Stimulated activated naive CD8-positive, alpha-beta T cell treated with anti-CD3 and anti-CD28 coated beads, Interleukin-15, amount 100 ng/mL, for 72 hours (primary cell): Measurements from ENCODE around the gene PTPRD.
"Not testable (repeated sequence)": the region's sequence is repeated elsewhere in the genome, so short reads cannot be mapped to it uniquely, and the experiment has no call there.

Experiments
- ATAC-seq: fragments of 150-1000 bp; cut with Tn5 transposase; 2 replicates; pipeline ENCODE4 v1.10.0; 2021; ENCODE audit warnings: mild to moderate bottlenecking, moderate library complexity
- DNase-seq, 2 donors: peaks; one replicate each; pipeline ENCODE4 v3.0.0; 2021 to 2022
- H3K27ac Mint-ChIP-seq, 2 donors: one replicate each; pipeline ENCODE4 v1.8.0; 2022; ENCODE audit warnings: mild to moderate bottlenecking in 2 of 2, mixed read lengths in 2 of 2, moderate library complexity in 2 of 2
- H3K27me3 Mint-ChIP-seq: one replicate; pipeline ENCODE4 v1.8.0; 2022; ENCODE audit warnings: mixed read lengths
- H3K4me1 Mint-ChIP-seq: one replicate; pipeline ENCODE4 v1.8.0; 2022; ENCODE audit warnings: mild to moderate bottlenecking, mixed read lengths
- H3K4me3 Mint-ChIP-seq, 2 donors: one replicate each; pipeline ENCODE4 v1.8.0; 2022; ENCODE audit warnings: mild to moderate bottlenecking in 2 of 2, mixed read lengths in 2 of 2, moderate library complexity in 1 of 2
- H3K9me3 Mint-ChIP-seq, 2 donors: one replicate each; pipeline ENCODE4 v1.8.0; 2022; ENCODE audit warnings: mixed read lengths in 2 of 2

Gene PTPRD

DNA sequence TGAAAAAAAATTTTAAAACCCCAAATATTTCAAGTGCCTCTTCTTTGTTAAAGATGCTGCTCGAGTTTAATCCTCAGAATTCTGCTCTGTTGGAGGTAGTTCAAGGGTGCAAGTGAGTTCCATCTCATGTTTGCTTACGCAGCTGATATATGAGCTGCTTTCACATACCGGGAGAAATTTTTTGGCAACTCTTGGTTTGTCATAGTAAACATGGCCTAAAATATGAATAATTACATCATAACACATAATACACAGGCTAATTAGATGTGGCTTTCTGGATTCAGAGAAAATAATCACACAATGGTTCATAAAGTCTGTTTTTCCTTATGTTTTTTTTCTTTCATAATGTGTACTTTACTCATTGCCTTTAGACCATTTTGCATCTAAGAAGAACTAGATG lies 1134.1 kb downstream of the PTPRD start:
- no peaks in the 10 kb centered on the region for H3K9me3 Mint-ChIP-seq
- H3K4me1 Mint-ChIP-seq, result no peaks in the 10 kb centered on the region
- H3K27ac Mint-ChIP-seq, result no peak overlapping the region
- no peaks in the 10 kb centered on the region for H3K27me3 Mint-ChIP-seq
- no peak for ATAC-seq
- no peak for DNase-seq
- H3K4me3 Mint-ChIP-seq, result no peak overlapping the region

DNA sequence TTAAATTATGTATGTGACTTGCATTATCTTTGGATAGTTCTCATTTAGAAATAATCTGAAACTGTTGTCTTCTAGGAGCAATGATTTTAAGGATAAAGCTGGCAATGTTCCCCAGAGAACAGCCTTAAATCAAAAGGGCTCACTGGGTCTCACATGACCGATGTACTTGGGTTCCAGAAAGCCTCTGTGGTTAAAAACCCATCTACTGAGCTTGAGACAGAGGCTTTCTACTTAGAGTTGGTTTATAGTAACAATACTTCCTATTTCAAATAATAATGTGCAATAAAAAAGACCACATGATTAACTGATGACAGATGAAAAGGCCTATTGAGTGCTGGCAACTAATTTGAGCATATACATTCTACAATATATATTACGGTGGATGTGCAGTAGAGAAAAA lies 1143.5 kb downstream of the PTPRD start:
- Mint-ChIP-seq H3K9me3 (peaks cover 5% of the 10 kb centered on the region in 2 donors), H3K4me3 (no peak overlapping the region), H3K27me3 (no peaks in the 10 kb centered on the region), H3K27ac (no peak overlapping the region), H3K4me1 (no peaks in the 10 kb centered on the region)
- DNase-seq (no peak), ATAC-seq (no peak)

DNA sequence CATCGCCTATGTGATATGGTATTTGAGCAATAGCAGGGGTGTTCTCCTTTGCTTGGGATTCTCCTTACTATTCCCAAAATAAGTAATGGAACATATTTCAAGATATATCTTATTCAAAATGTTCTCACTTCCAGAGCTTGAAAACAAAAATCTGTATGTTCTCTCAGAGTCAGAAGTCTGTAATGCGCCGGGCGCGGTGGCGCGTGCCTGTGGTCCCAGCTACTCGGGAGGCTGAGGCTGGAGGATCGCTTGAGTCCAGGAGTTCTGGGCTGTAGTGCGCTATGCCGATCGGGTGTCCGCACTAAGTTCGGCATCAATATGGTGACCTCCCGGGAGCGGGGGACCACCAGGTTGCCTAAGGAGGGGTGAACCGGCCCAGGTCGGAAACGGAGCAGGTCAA lies 1170.9 kb downstream of the PTPRD start:
- not testable (repeated sequence) for ATAC-seq, H3K27ac Mint-ChIP-seq, H3K4me1 Mint-ChIP-seq, DNase-seq, H3K9me3 Mint-ChIP-seq, H3K4me3 Mint-ChIP-seq, H3K27me3 Mint-ChIP-seq

DNA sequence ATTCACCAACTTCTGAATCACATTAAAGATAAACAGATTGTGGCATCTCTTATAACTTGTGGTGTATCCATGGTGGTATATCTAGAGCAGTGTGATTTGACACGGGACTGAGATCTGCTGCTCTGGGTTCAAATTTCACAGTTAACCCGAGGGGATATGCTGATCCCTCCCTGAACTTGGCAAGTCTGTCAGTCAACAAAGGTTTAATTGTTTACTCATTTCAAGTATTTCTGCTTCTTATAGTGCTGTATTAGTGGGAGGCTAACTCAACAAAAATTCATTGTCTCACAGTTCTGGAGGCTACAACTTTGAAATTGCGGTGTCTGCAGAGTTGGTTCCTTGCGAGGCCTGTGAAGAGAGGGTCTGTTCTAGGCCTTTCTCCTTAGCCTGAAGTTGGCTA lies 1175.2 kb downstream of the PTPRD start:
- ATAC-seq (no peak), DNase-seq (no peak)
- Mint-ChIP-seq H3K4me1 (no peaks in the 10 kb centered on the region), H3K9me3 (peaks cover 0 to 5% of the 10 kb centered on the region in 2 donors), H3K27ac (no peak overlapping the region), H3K4me3 (no peak overlapping the region), H3K27me3 (no peaks in the 10 kb centered on the region)

DNA sequence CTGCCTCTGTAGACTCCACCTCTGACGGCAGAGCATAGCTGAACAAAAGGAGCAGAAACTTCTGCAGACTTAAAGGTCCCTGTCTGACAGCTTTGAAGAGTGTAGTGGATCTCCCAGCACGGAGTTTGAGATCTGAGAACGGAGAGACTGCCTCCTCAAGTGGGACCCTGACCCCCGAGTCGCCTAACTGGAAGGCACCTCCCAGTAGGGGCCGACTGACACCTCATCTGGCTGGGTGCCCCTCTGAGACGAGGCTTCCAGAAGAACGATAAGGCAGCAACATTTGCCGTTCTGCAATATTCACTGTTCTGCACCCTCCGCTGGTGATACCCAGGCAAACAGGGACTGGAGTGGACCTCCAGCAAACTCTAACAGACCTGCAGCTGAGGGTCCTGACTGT lies 1186.3 kb downstream of the PTPRD start:
- ATAC-seq, H3K4me1 Mint-ChIP-seq, H3K4me3 Mint-ChIP-seq, H3K27me3 Mint-ChIP-seq, DNase-seq, H3K27ac Mint-ChIP-seq: not testable (repeated sequence)
- peaks cover 7 to 13% of the 10 kb centered on the region in 2 donors for H3K9me3 Mint-ChIP-seq

DNA sequence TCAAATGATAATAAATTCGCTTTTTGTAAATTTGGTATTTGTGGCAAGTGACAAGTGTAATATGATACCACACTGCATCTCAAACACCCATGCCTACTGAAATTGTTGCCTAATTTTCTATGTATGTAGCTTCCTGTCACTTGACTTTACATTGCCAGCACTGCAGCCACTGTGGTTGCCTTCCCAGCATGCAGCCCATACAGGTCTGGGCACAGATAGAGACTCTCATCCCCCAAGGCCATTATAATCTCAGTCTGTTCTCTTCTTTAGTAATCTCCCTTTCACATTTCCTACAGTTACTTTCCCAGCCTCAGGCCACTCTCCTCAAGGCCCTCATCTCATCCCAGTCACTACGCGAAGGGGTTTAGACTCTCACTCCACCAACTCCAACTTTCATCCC lies 1200.6 kb downstream of the PTPRD start:
- Mint-ChIP-seq H3K4me1 (no peaks in the 10 kb centered on the region), H3K27me3 (no peaks in the 10 kb centered on the region), H3K4me3 (no peak overlapping the region), H3K9me3 (no peaks in the 10 kb centered on the region), H3K27ac (no peak overlapping the region)
- no peak for ATAC-seq
- no peak for DNase-seq

DNA sequence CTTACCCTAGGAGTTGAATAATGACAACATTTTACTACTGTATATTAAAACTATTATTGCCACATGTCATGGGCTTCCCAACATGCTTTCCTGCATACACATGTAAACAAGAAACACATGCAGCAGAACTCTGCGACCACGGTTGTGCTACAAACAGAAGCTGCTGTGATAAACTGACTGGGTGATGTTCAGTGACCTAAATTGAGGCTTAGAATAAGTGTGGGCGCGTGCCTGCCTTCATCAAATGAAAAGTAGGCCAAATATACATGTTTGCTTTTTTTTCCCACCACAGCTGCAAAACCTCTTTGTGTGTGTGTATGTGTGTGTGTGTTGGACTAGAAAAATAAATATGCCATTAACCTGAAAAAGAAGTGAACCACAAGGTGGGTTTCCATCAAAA lies 1202.1 kb downstream of the PTPRD start:
- ATAC-seq, result no peak
- no peak for DNase-seq
- Mint-ChIP-seq H3K9me3 (no peaks in the 10 kb centered on the region), H3K27me3 (no peaks in the 10 kb centered on the region), H3K4me1 (no peaks in the 10 kb centered on the region), H3K27ac (no peak overlapping the region), H3K4me3 (no peak overlapping the region)

DNA sequence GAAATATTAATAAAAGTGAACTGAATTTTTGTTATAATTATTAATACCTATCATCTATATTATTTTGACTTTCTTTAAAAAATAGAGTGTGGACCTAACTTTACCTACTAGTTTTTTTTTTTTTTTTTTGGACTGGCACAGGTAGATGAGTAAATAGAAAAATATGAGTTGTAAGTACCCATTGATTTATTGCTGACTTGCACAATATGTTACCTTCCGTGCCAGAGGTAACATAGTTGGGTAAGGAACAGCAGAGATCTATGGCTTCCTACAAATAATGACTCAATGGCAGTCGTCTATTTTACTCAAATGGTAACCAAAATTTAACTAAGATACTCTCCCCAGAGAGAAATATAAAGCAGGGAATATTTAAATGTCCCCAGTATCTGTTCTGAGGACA lies 1212.8 kb downstream of the PTPRD start:
- Mint-ChIP-seq H3K4me1 (no peaks in the 10 kb centered on the region), H3K27ac (no peak overlapping the region), H3K27me3 (no peaks in the 10 kb centered on the region), H3K9me3 (peaks cover 4 to 6% of the 10 kb centered on the region in 2 donors), H3K4me3 (no peak overlapping the region)
- ATAC-seq, result no peak
- no peak for DNase-seq

DNA sequence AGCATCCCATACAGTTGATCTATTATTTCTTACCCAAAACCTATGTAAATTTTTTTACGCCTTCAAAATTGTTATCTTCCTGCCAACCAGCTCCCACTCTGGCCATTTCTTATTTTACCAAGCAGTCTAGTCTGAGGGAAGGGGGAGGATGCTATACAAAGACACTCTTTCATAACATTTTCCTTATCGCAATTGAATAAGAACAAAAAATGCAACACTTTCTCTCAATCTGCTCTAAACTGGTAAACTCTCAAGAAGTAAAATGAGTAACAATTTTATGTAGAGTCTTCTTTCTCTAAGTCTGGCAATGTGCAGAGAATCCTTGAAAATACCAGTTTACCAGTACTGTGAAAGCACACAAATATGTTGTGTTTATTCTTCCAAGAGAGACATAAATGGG lies 1216.3 kb downstream of the PTPRD start:
- no peak overlapping the region for H3K27ac Mint-ChIP-seq
- no peaks in the 10 kb centered on the region for H3K9me3 Mint-ChIP-seq
- no peak overlapping the region for H3K4me3 Mint-ChIP-seq
- DNase-seq (no peak), ATAC-seq (no peak)
- H3K27me3 Mint-ChIP-seq, result no peaks in the 10 kb centered on the region
- H3K4me1 Mint-ChIP-seq, result no peaks in the 10 kb centered on the region

DNA sequence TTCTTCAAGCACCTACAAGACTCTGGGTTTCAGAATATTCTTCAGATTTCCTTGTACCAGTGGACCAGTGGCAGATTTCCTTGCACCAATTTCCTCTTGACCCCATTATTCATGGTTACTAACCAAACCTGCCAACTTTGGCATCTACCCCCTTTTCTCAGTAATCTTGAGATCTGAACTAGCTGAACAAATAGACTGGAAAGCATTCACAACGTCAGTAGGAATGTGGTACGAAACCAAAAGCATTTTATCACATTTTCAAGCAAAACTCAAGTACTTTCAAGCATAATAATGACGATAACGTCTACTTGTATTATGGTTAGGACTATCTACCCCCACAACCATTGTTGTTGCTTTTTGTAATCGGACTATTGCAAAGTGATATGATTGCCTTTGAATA lies 1217.3 kb downstream of the PTPRD start:
- no peak overlapping the region for H3K27ac Mint-ChIP-seq
- DNase-seq (no peak), ATAC-seq (no peak)
- H3K4me1 Mint-ChIP-seq, result no peaks in the 10 kb centered on the region
- H3K9me3 Mint-ChIP-seq, result no peaks in the 10 kb centered on the region
- H3K27me3 Mint-ChIP-seq, result no peaks in the 10 kb centered on the region
- H3K4me3 Mint-ChIP-seq, result no peak overlapping the region

DNA sequence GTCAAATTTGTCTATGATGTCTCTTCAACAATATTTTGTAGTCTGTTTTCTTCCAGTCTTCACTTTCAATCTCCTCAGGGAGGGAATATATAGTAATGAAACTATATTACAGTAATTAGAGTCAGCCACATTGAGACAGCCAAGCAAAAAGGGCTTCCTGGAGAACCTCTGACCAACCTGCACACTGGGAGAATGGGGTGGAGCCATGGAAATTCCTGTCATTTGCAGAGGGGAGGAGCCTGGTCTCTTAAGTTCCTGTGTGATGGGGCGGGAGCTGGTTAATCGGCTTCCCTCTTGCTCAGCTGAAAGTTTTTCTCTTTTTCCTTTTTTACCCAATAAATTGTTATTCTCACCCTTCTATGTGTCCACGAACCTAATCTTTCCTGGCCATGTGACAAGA lies 1220.0 kb downstream of the PTPRD start:
- H3K4me1 Mint-ChIP-seq, result no peaks in the 10 kb centered on the region
- no peaks in the 10 kb centered on the region for H3K9me3 Mint-ChIP-seq
- no peak overlapping the region for H3K4me3 Mint-ChIP-seq
- ATAC-seq (no peak), DNase-seq (no peak)
- H3K27me3 Mint-ChIP-seq, result no peaks in the 10 kb centered on the region
- no peak overlapping the region for H3K27ac Mint-ChIP-seq

DNA sequence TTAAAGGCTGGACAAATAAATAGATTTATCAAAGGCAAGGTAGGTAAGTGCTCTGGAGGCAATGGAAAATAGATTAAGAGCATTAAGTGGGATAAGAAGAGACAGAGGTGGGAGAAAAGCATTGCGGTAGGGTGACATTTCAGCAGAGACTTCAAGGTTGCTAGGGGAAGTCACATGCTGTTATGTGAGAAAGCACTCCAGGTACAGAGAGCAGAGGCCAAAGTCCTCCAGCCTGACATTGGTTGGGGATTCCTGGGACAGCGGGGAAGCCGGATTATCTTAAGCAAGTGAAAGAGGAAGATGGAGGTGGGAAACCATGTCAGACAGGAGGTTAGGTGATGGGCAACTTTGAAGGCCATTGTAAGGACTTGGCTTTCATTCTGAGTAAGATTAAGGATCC lies 1222.9 kb downstream of the PTPRD start:
- Mint-ChIP-seq H3K4me3 (no peak overlapping the region), H3K4me1 (no peaks in the 10 kb centered on the region), H3K9me3 (no peaks in the 10 kb centered on the region), H3K27me3 (no peaks in the 10 kb centered on the region), H3K27ac (no peak overlapping the region)
- DNase-seq (no peak), ATAC-seq (no peak)

DNA sequence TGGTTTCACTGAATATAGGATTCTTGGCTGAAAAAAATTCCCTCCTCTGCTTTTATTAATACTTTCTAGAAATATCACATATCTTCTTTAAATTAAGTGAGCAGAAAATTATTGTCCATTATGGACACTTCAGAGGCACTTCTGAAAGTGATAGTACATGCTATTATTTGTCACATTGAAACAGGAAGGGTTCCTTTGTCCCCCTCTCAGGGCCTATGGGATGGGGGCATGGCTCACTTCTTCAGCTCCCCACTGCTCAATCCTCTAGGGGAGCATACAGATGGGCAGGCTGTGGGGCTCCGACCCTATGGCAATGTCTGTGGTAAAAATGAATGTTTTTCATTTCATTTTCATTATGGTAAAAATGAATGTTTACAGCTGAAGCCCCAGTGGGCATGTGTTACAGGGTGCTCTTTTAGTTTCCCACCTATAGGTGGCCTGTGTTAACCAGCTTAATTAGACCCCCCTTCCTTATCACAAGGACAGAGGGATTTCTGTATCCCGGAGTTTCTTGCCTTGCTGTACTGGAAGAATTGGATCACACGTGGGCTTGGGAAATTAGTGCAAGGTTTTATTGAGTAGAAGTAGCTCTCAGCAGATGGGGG lies 1225.2 kb downstream of the PTPRD start:
- Mint-ChIP-seq H3K9me3 (no peaks in the 10 kb centered on the region), H3K27me3 (no peaks in the 10 kb centered on the region), H3K4me3 (no peak overlapping the region), H3K4me1 (no peaks in the 10 kb centered on the region), H3K27ac (no peak overlapping the region)
- ATAC-seq (no peak), DNase-seq (no peak)

DNA sequence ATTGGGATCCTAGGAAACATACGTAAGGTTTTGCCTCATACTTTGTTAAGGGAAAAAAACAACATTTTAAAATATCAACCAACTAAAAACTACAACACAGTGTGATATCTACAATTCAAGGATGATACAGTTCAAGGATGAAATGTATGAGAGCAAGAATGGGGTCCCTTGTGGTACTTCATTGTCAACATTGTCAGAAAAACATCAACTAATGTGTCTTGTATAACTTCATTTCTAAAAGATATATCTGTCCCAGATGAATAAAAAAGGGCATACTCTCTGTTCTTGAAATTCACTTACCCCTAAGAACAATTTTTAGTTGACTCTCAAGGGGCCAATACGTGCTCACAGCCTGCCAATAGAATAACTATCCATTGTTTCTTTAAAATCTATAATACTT lies 1250.5 kb downstream of the PTPRD start:
- DNase-seq, result no peak
- ATAC-seq, result no peak
- Mint-ChIP-seq H3K27me3 (no peaks in the 10 kb centered on the region), H3K27ac (no peak overlapping the region), H3K9me3 (no peaks in the 10 kb centered on the region), H3K4me3 (no peak overlapping the region), H3K4me1 (no peaks in the 10 kb centered on the region)

DNA sequence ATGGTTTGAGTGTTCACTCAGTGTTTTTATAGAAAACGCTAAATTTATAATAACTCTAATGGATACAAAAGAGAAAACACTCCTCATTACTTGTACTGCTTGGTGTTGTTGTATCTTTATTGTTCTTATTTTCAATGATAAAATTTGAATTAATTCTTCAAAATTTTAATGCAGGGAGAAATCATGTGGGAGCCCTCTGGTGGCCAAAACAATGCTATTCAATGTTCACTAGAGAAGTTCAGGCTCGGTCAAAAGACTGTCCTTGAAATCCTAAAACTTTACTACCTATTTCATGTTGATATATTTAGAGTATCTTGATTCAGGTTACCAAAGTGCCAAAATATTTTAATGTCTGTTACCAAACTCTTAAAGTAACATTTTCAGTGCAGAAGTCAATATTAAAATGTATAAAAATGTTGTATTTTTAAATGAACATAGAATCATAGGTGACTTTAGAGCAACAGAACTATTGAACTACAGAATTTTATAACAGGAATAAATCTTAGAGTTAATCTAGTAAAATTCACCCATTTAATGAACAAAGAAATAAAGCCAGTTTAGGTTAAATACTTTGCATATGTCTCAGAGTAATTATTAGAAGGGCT lies 1259.8 kb downstream of the PTPRD start:
- DNase-seq (no peak), ATAC-seq (no peak)
- Mint-ChIP-seq H3K27me3 (no peaks in the 10 kb centered on the region), H3K4me1 (no peaks in the 10 kb centered on the region), H3K4me3 (no peak overlapping the region), H3K27ac (no peak overlapping the region), H3K9me3 (no peaks in the 10 kb centered on the region)

DNA sequence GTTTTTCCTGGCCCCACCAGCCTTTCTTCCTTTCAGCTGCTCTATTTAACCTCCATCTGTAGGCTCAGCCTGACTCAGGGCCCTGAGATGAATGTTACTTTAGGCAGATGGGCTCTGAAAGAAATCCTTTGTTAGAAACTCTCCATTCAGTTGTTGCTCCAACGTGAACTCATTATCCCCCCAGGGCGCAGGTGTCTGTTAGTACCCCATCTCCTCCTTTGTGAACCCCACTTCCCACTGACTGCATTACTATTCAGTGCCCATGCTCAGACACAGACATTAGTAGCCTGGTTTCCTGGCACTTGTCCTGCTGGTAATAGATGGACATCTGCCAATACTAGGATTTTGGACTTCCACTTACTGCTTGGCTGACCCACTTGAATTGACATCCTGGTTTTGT lies 1271.6 kb downstream of the PTPRD start:
- no peak for DNase-seq
- Mint-ChIP-seq H3K4me1 (no peaks in the 10 kb centered on the region), H3K9me3 (peaks cover 0 to 9% of the 10 kb centered on the region in 2 donors), H3K27me3 (no peaks in the 10 kb centered on the region), H3K4me3 (no peak overlapping the region), H3K27ac (no peak overlapping the region)
- ATAC-seq, result no peak

DNA sequence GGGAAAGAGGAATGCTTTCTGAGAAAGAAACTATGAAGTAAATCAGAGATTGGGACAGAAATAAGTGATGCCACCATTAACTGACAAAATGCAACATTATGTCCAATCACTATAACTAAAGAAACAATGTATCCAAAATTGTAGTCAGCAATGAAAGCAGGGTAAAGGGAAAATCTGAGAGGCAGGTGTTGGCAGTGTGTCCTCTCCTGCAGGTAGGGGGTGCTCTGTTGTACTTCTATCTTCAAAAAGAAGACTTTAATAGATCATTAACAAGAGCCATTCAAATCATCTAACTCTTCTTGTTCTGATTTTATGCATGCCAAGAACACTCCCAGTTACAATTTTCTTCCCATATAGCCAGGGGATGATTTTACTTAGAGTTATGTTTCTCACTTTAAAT lies 1275.7 kb downstream of the PTPRD start:
- Mint-ChIP-seq H3K9me3 (no peaks in the 10 kb centered on the region), H3K4me1 (no peaks in the 10 kb centered on the region), H3K27me3 (no peaks in the 10 kb centered on the region), H3K4me3 (no peak overlapping the region), H3K27ac (no peak overlapping the region)
- ATAC-seq (no peak), DNase-seq (no peak)
